ENCODE measurements around the gene AP5S1.

Gene AP5S1

GRCh38 chr20:3854462-3854871 is 34.1 kb downstream of the AP5S1 start:
- Histone ChIP-seq H3K27me3 (no peaks in the 10 kb centered on the region), H3K27ac (no peak overlapping the region), H3K9me3 (no peaks in the 10 kb centered on the region), H4K20me1 (peaks cover 51% of the 10 kb centered on the region), H3K36me3 (peaks cover 58% of the 10 kb centered on the region), H3K4me1 (peaks cover under 1% of the 10 kb centered on the region; the same call in 1 of the 2 replicates), H3K4me2 (no peak overlapping the region), H3K9ac (no peak overlapping the region), H3K4me3 (no peak overlapping the region)
- no peak for TF ChIP-seq Cebpa-rat (IDR thresholded peaks at IDR 0.05)

- peaks cover 10% of the 10 kb centered on the region for H3K9me3 ChIP-seq
- H4K20me1 ChIP-seq = peaks cover 46% of the 10 kb centered on the region
- H3K4me2 ChIP-seq = no peak overlapping the region
- TF ChIP-seq Cebpa-rat (IDR thresholded peaks at IDR 0.05) = no peak
- no peak overlapping the region for H3K4me3 ChIP-seq
- H3K27ac ChIP-seq = peak overlapping the region; percentile 53
- H3K9ac ChIP-seq = peak overlapping the region; percentile 27; the same call in 1 of the 2 replicates
- H3K36me3 ChIP-seq = peaks cover 81% of the 10 kb centered on the region
- H3K4me1 ChIP-seq = peaks cover 13% of the 10 kb centered on the region
- no peaks in the 10 kb centered on the region for H3K27me3 ChIP-seq
These were observed 37.1 kb downstream of the AP5S1 start for GRCh38 chr20:3857405-3857804.

GRCh38 chr20:3858689-3859088 is 38.3 kb downstream of the AP5S1 start:
- peaks cover 12% of the 10 kb centered on the region for H3K9me3 ChIP-seq
- no peak overlapping the region for H3K9ac ChIP-seq
- H3K4me1 ChIP-seq = peaks cover 26% of the 10 kb centered on the region
- H3K36me3 ChIP-seq = peaks cover 93% of the 10 kb centered on the region
- H3K27ac ChIP-seq = no peak overlapping the region
- no peak overlapping the region for H3K4me3 ChIP-seq
- H3K4me2 ChIP-seq = no peak overlapping the region
- peaks cover 53% of the 10 kb centered on the region for H4K20me1 ChIP-seq
- H3K27me3 ChIP-seq = no peaks in the 10 kb centered on the region
- no peak for TF ChIP-seq Cebpa-rat (IDR thresholded peaks at IDR 0.05)

GRCh38 chr20:3861191-3861590 is 40.8 kb downstream of the AP5S1 start:
- no peak overlapping the region for H3K27ac ChIP-seq
- H3K27me3 ChIP-seq = no peaks in the 10 kb centered on the region
- H4K20me1 ChIP-seq = peaks cover 57% of the 10 kb centered on the region
- no peak overlapping the region for H3K9ac ChIP-seq
- H3K9me3 ChIP-seq = peaks cover 12% of the 10 kb centered on the region
- no peak overlapping the region for H3K4me3 ChIP-seq
- H3K4me1 ChIP-seq = peaks cover 35% of the 10 kb centered on the region
- no peak overlapping the region for H3K4me2 ChIP-seq
- peaks cover 99% of the 10 kb centered on the region for H3K36me3 ChIP-seq
- no peak for TF ChIP-seq Cebpa-rat (IDR thresholded peaks at IDR 0.05)

- peak overlapping the region; percentile 76 for H3K4me2 ChIP-seq
- H3K36me3 ChIP-seq = peaks cover 99% of the 10 kb centered on the region
- no peak overlapping the region for H3K9ac ChIP-seq
- TF ChIP-seq Cebpa-rat (IDR thresholded peaks at IDR 0.05) = no peak
- peaks cover 37% of the 10 kb centered on the region for H3K4me1 ChIP-seq
- H3K27ac ChIP-seq = no peak overlapping the region
- peaks cover 65% of the 10 kb centered on the region for H4K20me1 ChIP-seq
- H3K9me3 ChIP-seq = peaks cover 12% of the 10 kb centered on the region
- H3K4me3 ChIP-seq = no peak overlapping the region
- no peaks in the 10 kb centered on the region for H3K27me3 ChIP-seq
These were observed 42.0 kb downstream of the AP5S1 start for GRCh38 chr20:3862333-3862732.

GRCh38 chr20:3863317-3863716 is 43.0 kb downstream of the AP5S1 start:
- Histone ChIP-seq H3K36me3 (peaks cover 99% of the 10 kb centered on the region), H3K9ac (no peak overlapping the region; the same call in 1 of the 2 replicates), H3K4me1 (peaks cover 44% of the 10 kb centered on the region), H4K20me1 (peaks cover 65% of the 10 kb centered on the region), H3K9me3 (peaks cover 12% of the 10 kb centered on the region), H3K4me2 (peak overlapping the region; percentile 76), H3K27me3 (no peaks in the 10 kb centered on the region), H3K27ac (peak overlapping the region; percentile 58; the same call in 1 of the 2 replicates), H3K4me3 (no peak overlapping the region)
- no peak for TF ChIP-seq Cebpa-rat (IDR thresholded peaks at IDR 0.05)

GRCh38 chr20:3864518-3864917 is 44.2 kb downstream of the AP5S1 start:
- Histone ChIP-seq H3K27ac (peak overlapping the region; percentile 58; the same call in 1 of the 2 replicates), H4K20me1 (peaks cover 65% of the 10 kb centered on the region), H3K9me3 (peaks cover 12% of the 10 kb centered on the region), H3K9ac (no peak overlapping the region), H3K36me3 (peaks cover 99% of the 10 kb centered on the region), H3K4me1 (peaks cover 43% of the 10 kb centered on the region), H3K27me3 (no peaks in the 10 kb centered on the region), H3K4me3 (no peak overlapping the region), H3K4me2 (peak overlapping the region; percentile 76)
- no peak for TF ChIP-seq Cebpa-rat (IDR thresholded peaks at IDR 0.05)

GRCh38 chr20:3865152-3865886 is 45.0 kb downstream of the AP5S1 start:
- no peak overlapping the region for H3K4me3 ChIP-seq
- no peaks in the 10 kb centered on the region for H3K27me3 ChIP-seq
- TF ChIP-seq Cebpa-rat (IDR thresholded peaks at IDR 0.05) = no peak
- H3K27ac ChIP-seq = no peak overlapping the region
- no peak overlapping the region for H3K9ac ChIP-seq
- H3K9me3 ChIP-seq = peaks cover 12% of the 10 kb centered on the region
- H3K4me2 ChIP-seq = no peak overlapping the region
- peaks cover 65% of the 10 kb centered on the region for H4K20me1 ChIP-seq
- H3K4me1 ChIP-seq = peaks cover 36% of the 10 kb centered on the region
- peaks cover 99% of the 10 kb centered on the region for H3K36me3 ChIP-seq

GRCh38 chr20:3865887-3866407 is 45.6 kb downstream of the AP5S1 start:
- Histone ChIP-seq H4K20me1 (peaks cover 65% of the 10 kb centered on the region), H3K27ac (no peak overlapping the region), H3K27me3 (no peaks in the 10 kb centered on the region), H3K4me2 (no peak overlapping the region), H3K4me1 (peaks cover 36% of the 10 kb centered on the region), H3K36me3 (peaks cover 99% of the 10 kb centered on the region), H3K4me3 (no peak overlapping the region), H3K9ac (no peak overlapping the region), H3K9me3 (peaks cover 12% of the 10 kb centered on the region)
- no peak for TF ChIP-seq Cebpa-rat (IDR thresholded peaks at IDR 0.05)

- H3K9ac ChIP-seq = no peak overlapping the region
- no peak overlapping the region for H3K27ac ChIP-seq
- peaks cover 36% of the 10 kb centered on the region for H3K4me1 ChIP-seq
- H3K27me3 ChIP-seq = no peaks in the 10 kb centered on the region
- H3K4me2 ChIP-seq = no peak overlapping the region
- no peak overlapping the region for H3K4me3 ChIP-seq
- peaks cover 99% of the 10 kb centered on the region for H3K36me3 ChIP-seq
- no peak for TF ChIP-seq Cebpa-rat (IDR thresholded peaks at IDR 0.05)
- H4K20me1 ChIP-seq = peaks cover 69% of the 10 kb centered on the region
- H3K9me3 ChIP-seq = peaks cover 11% of the 10 kb centered on the region
These were observed 46.1 kb downstream of the AP5S1 start for GRCh38 chr20:3866464-3866863.

All from BLaER1 (cell line).